Gastrocnemius medialis (tissue), 4 donors: ENCODE results near the gene CFAP299. TPM values are rescaled to one million over a fixed set of nuclear protein-coding genes. Genes with fewer than 3 reads are reported as not detected.

Experiments
- ATAC-seq, 2 donors: fragments of 150-250 bp; one replicate each; pipeline ENCODE4 v1.9.1; 2016
- DNase-seq, 2 donors: peaks; one replicate each; pipeline ENCODE4 v3.0.0-alpha.2; 2019
- H3K27ac ChIP-seq, 4 donors: fragments of 200-600 bp; sonication (generic); 1 replicate in 1 of 4; 2 replicates in 3 of 4; pipeline ENCODE4 v1.5.1; 2016 to 2018; ENCODE audit warnings: mild to moderate bottlenecking in 2 of 4, moderate library complexity in 1 of 4
- H3K27me3 ChIP-seq, 3 donors: fragments of 200-600 bp; sonication (generic) in 2 of 3; 1 replicate in 1 of 3; 2 replicates in 2 of 3; pipeline versions ENCODE4 v1.5.1 to v1.6.0; 2016 to 2019; ENCODE audit warnings: mild to moderate bottlenecking in 1 of 3, moderate library complexity in 1 of 3
- H3K36me3 ChIP-seq, 2 donors: fragments of 200-600 bp; sonication (generic) in 1 of 2; one replicate each; pipeline ENCODE4 v1.5.1; 2017 to 2018
- H3K4me1 ChIP-seq, 2 donors: fragments of 200-600 bp; sonication (generic) in 1 of 2; one replicate each; pipeline ENCODE4 v1.5.1; 2016 to 2017; ENCODE audit warnings: mild to moderate bottlenecking in 2 of 2
- H3K4me3 ChIP-seq, 4 donors: fragments of 200-600 bp; sonication (generic) in 3 of 4; 1 replicate in 1 of 4; 2 replicates in 3 of 4; pipeline ENCODE4 v1.5.1; 2016 to 2019; ENCODE audit warnings: mild to moderate bottlenecking in 2 of 4
- H3K9me3 ChIP-seq, 3 donors: fragments of 200-600 bp; sonication (generic) in 2 of 3; 1 replicate in 1 of 3; 2 replicates in 2 of 3; pipeline ENCODE4 v1.5.1; 2016 to 2019
- CTCF ChIP-seq, 5 experiments: fragments of 450-650 bp in 3 of 5; fragments of 200-600 bp in 2 of 5; sonication (generic) in 2 of 5; IDR thresholded peaks in 4 of 5; conservative IDR thresholded peaks in 1 of 5; 1 replicate in 4 of 5; 2 replicates in 1 of 5; pipeline ENCODE4 v1.5.1; 2016 to 2019; ENCODE audit warnings: antibody characterized with exemption in 5 of 5, mild to moderate bottlenecking in 3 of 5, moderate library complexity in 3 of 5
- POLR2A ChIP-seq, 2 donors: fragments of 450-650 bp; IDR thresholded peaks; one replicate each; pipeline ENCODE4 v1.6.1; 2017; ENCODE audit warnings: antibody characterized with exemption in 2 of 2, mild to moderate bottlenecking in 2 of 2, moderate library complexity in 2 of 2
- in situ Hi-C, 4 donors: fragments of 200-750 bp; cut with MboI; loops; one replicate each; pipeline versions ENCODE4 v1.15.0 to v1.8.0; 2017; ENCODE audit warnings: low sequenced_read_pairs in 4 of 4
- intact Hi-C: fragments of 100-400 bp; cut with DNase I; formaldehyde crosslinking; loops from one replicate; pipeline ENCODE4 v1.15.1; 2023; ENCODE audit warnings: low total_unique reads
- total RNA-seq, 4 donors: library from RNA; depleted of rRNA; stranded (reverse); fragments of >200 nt; gene quantifications; one replicate each; pipeline versions ENCODE4 v1.1.0 to v1.2.3, GENCODE V29; 2016

The CFAP299 gene
- total RNA-seq, 4 donors from 2014 or later = not detected

- no peak for ATAC-seq
- Histone ChIP-seq H3K36me3 (no peaks in the 10 kb centered on the region), H3K27me3 (no peaks in the 10 kb centered on the region), H3K9me3 (no peaks in the 10 kb centered on the region), H3K4me3 (no peak overlapping the region), H3K27ac (no peak overlapping the region), H3K4me1 (no peaks in the 10 kb centered on the region)
- intact Hi-C loops = no loop called here
- in situ Hi-C loops = no loop called here
- no peak for TF ChIP-seq POLR2A (IDR thresholded peaks at IDR 0.05)
- no peak for TF ChIP-seq CTCF (IDR thresholded peaks at IDR 0.05 in 4 of 5, conservative IDR thresholded peaks at IDR 0.05 in 1 of 5)
- DNase-seq = no peak
Measured at GRCh38 chr4:80417019-80417418, 81.5 kb downstream of the CFAP299 start.

DNA sequence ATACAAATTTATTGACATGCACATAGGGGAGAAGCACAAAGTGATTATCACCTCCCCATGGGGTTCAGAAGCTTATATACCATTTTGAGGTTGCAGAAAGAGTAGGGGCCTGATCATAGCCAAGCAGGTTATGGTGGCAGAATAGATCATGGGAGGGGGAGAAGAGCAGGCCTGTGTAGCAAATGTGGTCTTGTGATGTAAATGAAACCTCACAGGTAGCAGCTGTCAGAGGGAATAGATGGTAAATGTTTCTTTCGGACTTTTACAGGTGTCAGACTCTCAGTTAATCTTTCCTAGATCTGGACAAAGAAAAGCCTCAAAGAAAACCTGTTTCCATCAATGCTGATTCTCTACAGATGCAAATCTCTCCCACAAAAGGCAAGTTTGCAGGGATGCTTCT is 84.4 kb downstream of the CFAP299 start:
- ATAC-seq (no peak), DNase-seq (no peak)
- Histone ChIP-seq H3K27ac (no peak overlapping the region), H3K4me1 (no peaks in the 10 kb centered on the region), H3K27me3 (no peaks in the 10 kb centered on the region), H3K9me3 (no peaks in the 10 kb centered on the region), H3K4me3 (no peak overlapping the region), H3K36me3 (no peaks in the 10 kb centered on the region)
- in situ Hi-C loops (no loop called here), intact Hi-C loops (no loop called here)
- TF ChIP-seq POLR2A (IDR thresholded peaks at IDR 0.05) (no peak), CTCF (IDR thresholded peaks at IDR 0.05 in 4 of 5, conservative IDR thresholded peaks at IDR 0.05 in 1 of 5) (no peak)

GRCh38 chr4:80420638-80421037 is 85.1 kb downstream of the CFAP299 start:
- TF ChIP-seq POLR2A (IDR thresholded peaks at IDR 0.05) (no peak), CTCF (IDR thresholded peaks at IDR 0.05 in 4 of 5, conservative IDR thresholded peaks at IDR 0.05 in 1 of 5) (no peak)
- H3K4me3 ChIP-seq = no peak overlapping the region
- H3K36me3 ChIP-seq = no peaks in the 10 kb centered on the region
- in situ Hi-C loops = no loop called here
- H3K4me1 ChIP-seq = no peaks in the 10 kb centered on the region
- H3K27me3 ChIP-seq = no peaks in the 10 kb centered on the region
- DNase-seq (no peak), ATAC-seq (no peak)
- intact Hi-C loops = no loop called here
- no peak overlapping the region for H3K27ac ChIP-seq
- H3K9me3 ChIP-seq = no peaks in the 10 kb centered on the region

- H3K4me3 ChIP-seq = no peak overlapping the region
- no peak for DNase-seq
- H3K36me3 ChIP-seq = no peaks in the 10 kb centered on the region
- no peaks in the 10 kb centered on the region for H3K27me3 ChIP-seq
- intact Hi-C loops = no loop called here
- no peaks in the 10 kb centered on the region for H3K9me3 ChIP-seq
- no peak for ATAC-seq
- no peak for TF ChIP-seq CTCF (IDR thresholded peaks at IDR 0.05 in 4 of 5, conservative IDR thresholded peaks at IDR 0.05 in 1 of 5)
- TF ChIP-seq POLR2A (IDR thresholded peaks at IDR 0.05) = no peak
- no peaks in the 10 kb centered on the region for H3K4me1 ChIP-seq
- in situ Hi-C loops = no loop called here
- no peak overlapping the region for H3K27ac ChIP-seq
Measured at GRCh38 chr4:80422727-80423404, 87.3 kb downstream of the CFAP299 start.
